ENCODE results near the gene MINPP1.

DNA sequence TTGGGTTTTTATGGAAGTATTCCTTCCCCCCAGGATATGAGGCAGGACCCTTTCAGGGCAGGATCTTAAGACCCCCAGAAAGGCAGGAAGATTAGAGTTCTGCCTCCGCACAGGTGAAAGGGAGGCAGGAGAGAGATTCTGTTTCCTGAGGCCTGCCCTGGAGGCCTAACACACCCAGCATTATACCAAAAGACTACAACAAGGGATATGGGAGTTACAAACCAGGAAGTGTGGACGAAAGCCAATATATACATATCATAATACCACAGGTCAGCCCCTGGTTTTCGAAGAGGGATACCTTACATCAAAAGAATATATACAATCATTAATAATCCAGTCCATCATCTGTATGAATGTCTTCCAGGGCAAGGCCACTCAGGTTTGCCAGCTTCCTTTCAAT lies 14.2 kb downstream of the MINPP1 start:
- TF ChIP-seq, protein P1, sequence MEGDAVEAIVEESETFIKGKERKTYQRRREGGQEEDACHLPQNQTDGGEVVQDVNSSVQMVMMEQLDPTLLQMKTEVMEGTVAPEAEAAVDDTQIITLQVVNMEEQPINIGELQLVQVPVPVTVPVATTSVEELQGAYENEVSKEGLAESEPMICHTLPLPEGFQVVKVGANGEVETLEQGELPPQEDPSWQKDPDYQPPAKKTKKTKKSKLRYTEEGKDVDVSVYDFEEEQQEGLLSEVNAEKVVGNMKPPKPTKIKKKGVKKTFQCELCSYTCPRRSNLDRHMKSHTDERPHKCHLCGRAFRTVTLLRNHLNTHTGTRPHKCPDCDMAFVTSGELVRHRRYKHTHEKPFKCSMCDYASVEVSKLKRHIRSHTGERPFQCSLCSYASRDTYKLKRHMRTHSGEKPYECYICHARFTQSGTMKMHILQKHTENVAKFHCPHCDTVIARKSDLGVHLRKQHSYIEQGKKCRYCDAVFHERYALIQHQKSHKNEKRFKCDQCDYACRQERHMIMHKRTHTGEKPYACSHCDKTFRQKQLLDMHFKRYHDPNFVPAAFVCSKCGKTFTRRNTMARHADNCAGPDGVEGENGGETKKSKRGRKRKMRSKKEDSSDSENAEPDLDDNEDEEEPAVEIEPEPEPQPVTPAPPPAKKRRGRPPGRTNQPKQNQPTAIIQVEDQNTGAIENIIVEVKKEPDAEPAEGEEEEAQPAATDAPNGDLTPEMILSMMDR (IDR thresholded peaks at IDR 0.05; ENCODE audit: low read depth, low read length, poor library complexity, severe bottlenecking): no peak
- no peak for TF ChIP-seq EZH2phosphoT487 (IDR thresholded peaks at IDR 0.05; ENCODE audit: borderline replicate concordance, low read length)
